ENCODE data around the gene TMPRSS11E.

- TF ChIP-seq EZH2phosphoT487 (IDR thresholded peaks at IDR 0.05; ENCODE audit: insufficient read depth, low read depth) (no peak), EZH2 (IDR thresholded peaks at IDR 0.05; ENCODE audit: insufficient read depth, poor library complexity, severe bottlenecking) (no peak)
These were observed 39.4 kb upstream of the TMPRSS11E start for GRCh38 chr4:68407868-68408190.

Measured in GM23248 (cell line).